ENCODE results near the gene POFUT2.

Gene POFUT2

DNA sequence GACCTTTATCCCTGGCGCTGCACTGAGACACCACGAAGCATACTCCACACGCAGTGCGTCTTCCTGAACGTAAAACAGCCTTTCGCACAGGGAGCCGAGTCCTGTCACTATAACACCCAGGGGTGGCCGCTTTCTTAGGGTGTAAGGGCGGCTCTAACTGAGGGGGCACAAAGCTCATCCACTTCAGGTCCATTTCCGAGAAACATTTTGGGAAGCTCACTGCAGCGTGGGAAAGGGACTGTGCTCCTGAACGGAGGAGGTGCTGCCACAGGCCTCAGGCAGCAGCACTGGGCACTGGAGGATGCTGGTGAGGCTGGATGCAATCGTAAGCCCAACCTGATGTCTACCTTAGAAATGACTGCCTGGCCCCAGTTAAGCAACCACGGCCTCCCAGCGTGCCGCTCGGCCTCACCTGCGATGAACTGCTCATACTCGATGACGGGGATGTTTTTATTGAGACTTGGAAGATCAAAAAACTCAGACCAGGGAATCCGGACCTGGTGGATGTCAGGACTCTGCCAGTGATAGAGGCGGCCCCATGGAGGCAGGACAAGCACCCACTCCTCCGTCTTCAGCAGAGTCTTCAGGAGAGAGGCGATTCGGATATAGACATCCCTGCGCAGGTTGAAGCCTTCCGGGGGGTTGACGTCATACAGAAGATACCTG lies 2.3 kb downstream of the POFUT2 start:
- Histone ChIP-seq H3K9ac (ENCODE audit: low read length) (no peak overlapping the region), H3K36me3 (ENCODE audit: control insufficient read depth, insufficient read depth, low read length) (peaks cover 10% of the 10 kb centered on the region), H3K79me2 (ENCODE audit: control insufficient read depth, insufficient read depth, low read length) (peaks cover 4% of the 10 kb centered on the region), H3K79me1 (ENCODE audit: low read length) (peaks cover 15% of the 10 kb centered on the region), H3K23ac (ENCODE audit: low read length) (no peak overlapping the region), H3K4me1 (ENCODE audit: control insufficient read depth, low read depth, low read length) (no peaks in the 10 kb centered on the region), H3K56ac (ENCODE audit: low read length) (no peak overlapping the region), H4K5ac (ENCODE audit: low read length) (no peak overlapping the region), H2BK120ac (ENCODE audit: low read depth, low read length) (no peak overlapping the region), H3K4ac (ENCODE audit: low read depth, low read length) (no peak overlapping the region), H3K27ac (ENCODE audit: low read depth, low read length) (no peak overlapping the region), H2BK5ac (ENCODE audit: low read length) (no peak overlapping the region), H3K27me3 (ENCODE audit: insufficient read depth, low read length, poor library complexity) (no peaks in the 10 kb centered on the region), H2AK5ac (ENCODE audit: low read length) (no peak overlapping the region), H4K8ac (ENCODE audit: low read depth, low read length) (no peak overlapping the region), H2BK15ac (replicated peaks; ENCODE audit: low read depth) (no peak overlapping the region), H3K4me3 (ENCODE audit: low read length) (no peak overlapping the region), H3K4me2 (ENCODE audit: low read length) (no peak overlapping the region), H3K18ac (ENCODE audit: low read length) (no peak overlapping the region)
- no peak for DNase-seq
- no CpG with 5 or more reads among the region's 28 CpGs for WGBS (ENCODE audit: extremely low coverage, insufficient coverage, low lambda C conversion rate)

DNA sequence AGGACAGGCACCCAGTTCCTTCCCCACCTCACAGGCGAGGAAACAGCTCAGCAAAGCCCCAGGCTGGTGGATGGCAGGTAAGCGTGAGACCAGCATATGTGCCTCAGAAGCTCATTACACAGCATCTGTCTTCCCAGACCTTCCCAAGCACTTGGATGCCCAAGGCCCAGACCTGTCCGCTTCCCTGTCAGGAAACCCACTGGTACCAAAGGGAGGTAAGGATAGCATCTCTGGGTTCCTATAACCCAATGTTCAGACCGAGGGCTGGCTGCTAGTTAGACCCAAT lies 3.3 kb downstream of the POFUT2 start:
- no peak overlapping the region for H2AK5ac ChIP-seq (ENCODE audit: low read length)
- H3K18ac ChIP-seq (ENCODE audit: low read length), result no peak overlapping the region
- no peak overlapping the region for H3K27ac ChIP-seq (ENCODE audit: low read depth, low read length)
- H3K4me2 ChIP-seq (ENCODE audit: low read length), result no peak overlapping the region
- H3K4ac ChIP-seq (ENCODE audit: low read depth, low read length), result no peak overlapping the region
- H2BK120ac ChIP-seq (ENCODE audit: low read depth, low read length), result no peak overlapping the region
- H3K4me3 ChIP-seq (ENCODE audit: low read length), result no peak overlapping the region
- no peak overlapping the region for H3K56ac ChIP-seq (ENCODE audit: low read length)
- no peak overlapping the region for H3K23ac ChIP-seq (ENCODE audit: low read length)
- H2BK15ac ChIP-seq (replicated peaks; ENCODE audit: low read depth), result no peak overlapping the region
- no peak overlapping the region for H4K5ac ChIP-seq (ENCODE audit: low read length)
- H3K36me3 ChIP-seq (ENCODE audit: control insufficient read depth, insufficient read depth, low read length), result peaks cover 10% of the 10 kb centered on the region
- DNase-seq, result no peak
- no peak overlapping the region for H2BK5ac ChIP-seq (ENCODE audit: low read length)
- peaks cover 15% of the 10 kb centered on the region for H3K79me1 ChIP-seq (ENCODE audit: low read length)
- H3K79me2 ChIP-seq (ENCODE audit: control insufficient read depth, insufficient read depth, low read length), result peaks cover 4% of the 10 kb centered on the region
- no peak overlapping the region for H3K9ac ChIP-seq (ENCODE audit: low read length)
- H3K4me1 ChIP-seq (ENCODE audit: control insufficient read depth, low read depth, low read length), result no peaks in the 10 kb centered on the region
- no CpG with 5 or more reads among the region's 4 CpGs for WGBS (ENCODE audit: extremely low coverage, insufficient coverage, low lambda C conversion rate)
- no peak overlapping the region for H4K8ac ChIP-seq (ENCODE audit: low read depth, low read length)
- H3K27me3 ChIP-seq (ENCODE audit: insufficient read depth, low read length, poor library complexity), result no peaks in the 10 kb centered on the region

GRCh38 chr21:45283611-45284455 lies 3.9 kb downstream of the POFUT2 start:
- no peak overlapping the region for H2AK5ac ChIP-seq (ENCODE audit: low read length)
- WGBS (ENCODE audit: extremely low coverage, insufficient coverage, low lambda C conversion rate), result no CpG with 5 or more reads among the region's 36 CpGs
- H3K56ac ChIP-seq (ENCODE audit: low read length), result no peak overlapping the region
- H3K79me2 ChIP-seq (ENCODE audit: control insufficient read depth, insufficient read depth, low read length), result peaks cover 4% of the 10 kb centered on the region
- H3K23ac ChIP-seq (ENCODE audit: low read length), result no peak overlapping the region
- H3K18ac ChIP-seq (ENCODE audit: low read length), result no peak overlapping the region
- no peak overlapping the region for H3K4ac ChIP-seq (ENCODE audit: low read depth, low read length)
- H3K27ac ChIP-seq (ENCODE audit: low read depth, low read length), result no peak overlapping the region
- H3K4me2 ChIP-seq (ENCODE audit: low read length), result no peak overlapping the region
- no peak overlapping the region for H3K4me3 ChIP-seq (ENCODE audit: low read length)
- H4K8ac ChIP-seq (ENCODE audit: low read depth, low read length), result no peak overlapping the region
- H2BK5ac ChIP-seq (ENCODE audit: low read length), result no peak overlapping the region
- H2BK120ac ChIP-seq (ENCODE audit: low read depth, low read length), result no peak overlapping the region
- no peak overlapping the region for H2BK15ac ChIP-seq (replicated peaks; ENCODE audit: low read depth)
- no peak overlapping the region for H4K5ac ChIP-seq (ENCODE audit: low read length)
- H3K36me3 ChIP-seq (ENCODE audit: control insufficient read depth, insufficient read depth, low read length), result peaks cover 10% of the 10 kb centered on the region
- H3K27me3 ChIP-seq (ENCODE audit: insufficient read depth, low read length, poor library complexity), result no peaks in the 10 kb centered on the region
- no peak overlapping the region for H3K9ac ChIP-seq (ENCODE audit: low read length)
- no peak for DNase-seq
- H3K79me1 ChIP-seq (ENCODE audit: low read length), result peaks cover 15% of the 10 kb centered on the region
- no peaks in the 10 kb centered on the region for H3K4me1 ChIP-seq (ENCODE audit: control insufficient read depth, low read depth, low read length)

- no peak overlapping the region for H2BK15ac ChIP-seq (replicated peaks; ENCODE audit: low read depth)
- no peaks in the 10 kb centered on the region for H3K4me1 ChIP-seq (ENCODE audit: control insufficient read depth, low read depth, low read length)
- H2BK120ac ChIP-seq (ENCODE audit: low read depth, low read length), result no peak overlapping the region
- H2BK5ac ChIP-seq (ENCODE audit: low read length), result no peak overlapping the region
- no peak overlapping the region for H4K8ac ChIP-seq (ENCODE audit: low read depth, low read length)
- H3K4me3 ChIP-seq (ENCODE audit: low read length), result no peak overlapping the region
- H3K4me2 ChIP-seq (ENCODE audit: low read length), result no peak overlapping the region
- H3K18ac ChIP-seq (ENCODE audit: low read length), result no peak overlapping the region
- peaks cover 10% of the 10 kb centered on the region for H3K36me3 ChIP-seq (ENCODE audit: control insufficient read depth, insufficient read depth, low read length)
- H4K5ac ChIP-seq (ENCODE audit: low read length), result no peak overlapping the region
- peaks cover 15% of the 10 kb centered on the region for H3K79me1 ChIP-seq (ENCODE audit: low read length)
- no peak overlapping the region for H3K27ac ChIP-seq (ENCODE audit: low read depth, low read length)
- no CpG with 5 or more reads among the region's 31 CpGs for WGBS (ENCODE audit: extremely low coverage, insufficient coverage, low lambda C conversion rate)
- H3K79me2 ChIP-seq (ENCODE audit: control insufficient read depth, insufficient read depth, low read length), result peaks cover 4% of the 10 kb centered on the region
- DNase-seq, result no peak
- H3K4ac ChIP-seq (ENCODE audit: low read depth, low read length), result no peak overlapping the region
- no peaks in the 10 kb centered on the region for H3K27me3 ChIP-seq (ENCODE audit: insufficient read depth, low read length, poor library complexity)
- H2AK5ac ChIP-seq (ENCODE audit: low read length), result no peak overlapping the region
- H3K9ac ChIP-seq (ENCODE audit: low read length), result no peak overlapping the region
- H3K23ac ChIP-seq (ENCODE audit: low read length), result no peak overlapping the region
- H3K56ac ChIP-seq (ENCODE audit: low read length), result no peak overlapping the region
Observed at GRCh38 chr21:45283035-45283610, 4.6 kb downstream of the POFUT2 start.

DNA sequence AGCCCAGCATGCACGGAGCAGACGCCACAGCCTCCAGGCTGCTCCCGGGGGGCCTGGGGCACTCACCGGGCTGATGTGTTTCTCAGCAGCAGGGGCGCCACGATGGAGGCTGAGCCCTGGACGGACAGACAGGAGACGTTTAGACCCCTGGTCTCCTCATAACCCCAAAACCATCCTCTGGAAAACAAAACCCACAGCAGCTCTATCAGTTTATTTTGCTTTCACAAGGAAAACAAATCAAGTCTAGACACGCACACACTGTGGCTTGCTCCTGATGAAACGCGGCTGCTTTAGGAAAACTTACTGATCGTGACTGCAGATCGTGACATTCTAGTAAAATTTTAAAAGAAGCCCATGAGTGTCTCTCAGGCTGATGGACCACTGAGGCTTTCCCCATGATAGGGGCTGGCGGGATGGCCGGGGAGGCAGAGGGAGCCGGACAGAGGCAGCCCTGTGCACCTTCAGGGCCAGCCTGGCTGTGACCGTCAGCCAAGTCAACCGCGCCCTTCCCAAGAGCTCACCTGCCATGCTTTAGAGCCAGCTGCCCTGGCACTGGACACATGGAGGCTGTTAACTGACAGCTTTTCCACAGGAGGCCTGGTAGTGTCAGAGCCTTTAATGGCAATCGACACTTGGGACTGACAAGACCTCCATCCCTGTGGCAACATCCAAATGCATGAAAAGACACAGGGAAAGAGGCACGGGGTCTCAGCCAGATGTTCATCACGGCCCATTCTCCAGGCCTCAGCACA lies 5.2 kb downstream of the POFUT2 start:
- DNase-seq, result no peak
- no peaks in the 10 kb centered on the region for H3K27me3 ChIP-seq (ENCODE audit: insufficient read depth, low read length, poor library complexity)
- no peak overlapping the region for H3K18ac ChIP-seq (ENCODE audit: low read length)
- no peak overlapping the region for H3K4ac ChIP-seq (ENCODE audit: low read depth, low read length)
- H3K4me3 ChIP-seq (ENCODE audit: low read length), result no peak overlapping the region
- peaks cover 15% of the 10 kb centered on the region for H3K79me1 ChIP-seq (ENCODE audit: low read length)
- H2BK120ac ChIP-seq (ENCODE audit: low read depth, low read length), result no peak overlapping the region
- H3K56ac ChIP-seq (ENCODE audit: low read length), result no peak overlapping the region
- no peak overlapping the region for H2BK5ac ChIP-seq (ENCODE audit: low read length)
- no peak overlapping the region for H3K9ac ChIP-seq (ENCODE audit: low read length)
- no peak overlapping the region for H3K4me2 ChIP-seq (ENCODE audit: low read length)
- H4K8ac ChIP-seq (ENCODE audit: low read depth, low read length), result no peak overlapping the region
- H2AK5ac ChIP-seq (ENCODE audit: low read length), result no peak overlapping the region
- peaks cover 10% of the 10 kb centered on the region for H3K36me3 ChIP-seq (ENCODE audit: control insufficient read depth, insufficient read depth, low read length)
- no peak overlapping the region for H2BK15ac ChIP-seq (replicated peaks; ENCODE audit: low read depth)
- peaks cover 4% of the 10 kb centered on the region for H3K79me2 ChIP-seq (ENCODE audit: control insufficient read depth, insufficient read depth, low read length)
- WGBS (ENCODE audit: extremely low coverage, insufficient coverage, low lambda C conversion rate), result no CpG with 5 or more reads among the region's 22 CpGs
- H3K4me1 ChIP-seq (ENCODE audit: control insufficient read depth, low read depth, low read length), result no peaks in the 10 kb centered on the region
- no peak overlapping the region for H3K27ac ChIP-seq (ENCODE audit: low read depth, low read length)
- no peak overlapping the region for H3K23ac ChIP-seq (ENCODE audit: low read length)
- H4K5ac ChIP-seq (ENCODE audit: low read length), result no peak overlapping the region

All from mesendoderm (in vitro differentiated cells).